ENCODE data around the gene LMBRD1. TPM values are rescaled to one million over a fixed set of nuclear protein-coding genes. Genes with fewer than 3 reads are reported as not detected.

LMBRD1 gene
- polyA plus RNA-seq, 1 of the 3 experiments (the other 2 are of a cell fraction) = 6.5 TPM

DNA sequence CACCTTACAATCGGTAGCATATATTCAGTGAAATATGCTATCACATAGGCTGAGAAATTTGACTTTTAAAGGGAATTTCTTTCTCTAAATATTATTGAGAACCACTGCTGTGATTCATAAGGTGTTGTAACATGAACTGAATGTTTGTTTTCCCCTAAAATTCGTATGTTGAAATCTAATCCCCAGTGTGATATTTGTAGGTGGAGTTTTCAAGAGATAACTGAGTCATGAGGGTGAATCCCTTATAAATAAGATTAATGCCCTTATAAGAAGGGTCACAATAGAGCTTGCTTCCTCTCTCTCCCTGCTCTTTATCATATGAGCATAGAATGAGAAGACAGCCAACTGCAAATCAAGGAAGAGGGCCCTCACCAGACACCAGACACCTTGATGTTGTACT lies 64.8 kb downstream of the LMBRD1 start:
- TF ChIP-seq CHD2 (IDR thresholded peaks at IDR 0.05; ENCODE audit: low read length, partially characterized antibody) = no peak
- TF ChIP-seq, protein P1, sequence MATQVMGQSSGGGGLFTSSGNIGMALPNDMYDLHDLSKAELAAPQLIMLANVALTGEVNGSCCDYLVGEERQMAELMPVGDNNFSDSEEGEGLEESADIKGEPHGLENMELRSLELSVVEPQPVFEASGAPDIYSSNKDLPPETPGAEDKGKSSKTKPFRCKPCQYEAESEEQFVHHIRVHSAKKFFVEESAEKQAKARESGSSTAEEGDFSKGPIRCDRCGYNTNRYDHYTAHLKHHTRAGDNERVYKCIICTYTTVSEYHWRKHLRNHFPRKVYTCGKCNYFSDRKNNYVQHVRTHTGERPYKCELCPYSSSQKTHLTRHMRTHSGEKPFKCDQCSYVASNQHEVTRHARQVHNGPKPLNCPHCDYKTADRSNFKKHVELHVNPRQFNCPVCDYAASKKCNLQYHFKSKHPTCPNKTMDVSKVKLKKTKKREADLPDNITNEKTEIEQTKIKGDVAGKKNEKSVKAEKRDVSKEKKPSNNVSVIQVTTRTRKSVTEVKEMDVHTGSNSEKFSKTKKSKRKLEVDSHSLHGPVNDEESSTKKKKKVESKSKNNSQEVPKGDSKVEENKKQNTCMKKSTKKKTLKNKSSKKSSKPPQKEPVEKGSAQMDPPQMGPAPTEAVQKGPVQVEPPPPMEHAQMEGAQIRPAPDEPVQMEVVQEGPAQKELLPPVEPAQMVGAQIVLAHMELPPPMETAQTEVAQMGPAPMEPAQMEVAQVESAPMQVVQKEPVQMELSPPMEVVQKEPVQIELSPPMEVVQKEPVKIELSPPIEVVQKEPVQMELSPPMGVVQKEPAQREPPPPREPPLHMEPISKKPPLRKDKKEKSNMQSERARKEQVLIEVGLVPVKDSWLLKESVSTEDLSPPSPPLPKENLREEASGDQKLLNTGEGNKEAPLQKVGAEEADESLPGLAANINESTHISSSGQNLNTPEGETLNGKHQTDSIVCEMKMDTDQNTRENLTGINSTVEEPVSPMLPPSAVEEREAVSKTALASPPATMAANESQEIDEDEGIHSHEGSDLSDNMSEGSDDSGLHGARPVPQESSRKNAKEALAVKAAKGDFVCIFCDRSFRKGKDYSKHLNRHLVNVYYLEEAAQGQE (IDR thresholded peaks at IDR 0.05; ENCODE audit: low read depth, low read length) = no peak
- TF ChIP-seq EZH2phosphoT487 (IDR thresholded peaks at IDR 0.05; ENCODE audit: borderline replicate concordance, low read depth) = no peak
- no peak for TF ChIP-seq RCOR1 (IDR thresholded peaks at IDR 0.05; ENCODE audit: low read length)
- TF ChIP-seq, protein P2, sequence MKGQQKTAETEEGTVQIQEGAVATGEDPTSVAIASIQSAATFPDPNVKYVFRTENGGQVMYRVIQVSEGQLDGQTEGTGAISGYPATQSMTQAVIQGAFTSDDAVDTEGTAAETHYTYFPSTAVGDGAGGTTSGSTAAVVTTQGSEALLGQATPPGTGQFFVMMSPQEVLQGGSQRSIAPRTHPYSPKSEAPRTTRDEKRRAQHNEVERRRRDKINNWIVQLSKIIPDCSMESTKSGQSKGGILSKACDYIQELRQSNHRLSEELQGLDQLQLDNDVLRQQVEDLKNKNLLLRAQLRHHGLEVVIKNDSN (IDR thresholded peaks at IDR 0.05; ENCODE audit: borderline replicate concordance, low read depth) = no peak
- no peak for TF ChIP-seq YY1 (IDR thresholded peaks at IDR 0.05; ENCODE audit: low read depth)
- no peak for TF ChIP-seq RXRA (IDR thresholded peaks at IDR 0.05; ENCODE audit: borderline replicate concordance, low read depth)
- no peak for TF ChIP-seq TCF12 (IDR thresholded peaks at IDR 0.05)
- H3K79me2 ChIP-seq (ENCODE audit: insufficient read depth) = no peaks in the 10 kb centered on the region
- H3K4me3 ChIP-seq (ENCODE audit: low read depth in 2 of 2, low read length in 1 of 2) = no peak overlapping the region
- H3F3A ChIP-seq (replicated peaks; ENCODE audit: insufficient read depth) = no peaks in the 10 kb centered on the region
- no peaks in the 10 kb centered on the region; the same call in 1 of the 2 replicates for H3K9me2 ChIP-seq
- no peak overlapping the region for H3K9ac ChIP-seq
- ChIA-PET POLR2A (no interaction called here), CTCF (interaction anchor here (0.9 to 6.2 kb wide), 5 partner anchors 14 to 485 kb away, joined by 3 to 43 read pairs (median 3); no protein-coding TSS in a partner anchor)
- H3K9me3 ChIP-seq = no peaks in the 10 kb centered on the region
- no peaks in the 10 kb centered on the region for H3K4me1 ChIP-seq (ENCODE audit: control insufficient read depth in 1 of 2, insufficient read depth in 2 of 2, low read depth in 1 of 2, low read length in 1 of 2)
- H3K36me3 ChIP-seq (replicated peaks in 1 of 2; ENCODE audit: control insufficient read depth in 1 of 2, insufficient read depth in 2 of 2, low read length in 1 of 2) = no peaks in the 10 kb centered on the region
- no peaks in the 10 kb centered on the region for H3K27me3 ChIP-seq (ENCODE audit: insufficient read depth)
- H2AFZ ChIP-seq (ENCODE audit: low read depth) = no peak overlapping the region
- H3K4me2 ChIP-seq = no peak overlapping the region
- DNase-seq = no peak
- 61% methylated on average over 2 of the region's 2 CpGs for WGBS (ENCODE audit: low lambda C conversion rate)
- no peak overlapping the region for H3K27ac ChIP-seq (ENCODE audit: low read depth in 2 of 2, low read length in 1 of 2)
- no peaks in the 10 kb centered on the region for H4K20me1 ChIP-seq (ENCODE audit: insufficient read depth)

DNA sequence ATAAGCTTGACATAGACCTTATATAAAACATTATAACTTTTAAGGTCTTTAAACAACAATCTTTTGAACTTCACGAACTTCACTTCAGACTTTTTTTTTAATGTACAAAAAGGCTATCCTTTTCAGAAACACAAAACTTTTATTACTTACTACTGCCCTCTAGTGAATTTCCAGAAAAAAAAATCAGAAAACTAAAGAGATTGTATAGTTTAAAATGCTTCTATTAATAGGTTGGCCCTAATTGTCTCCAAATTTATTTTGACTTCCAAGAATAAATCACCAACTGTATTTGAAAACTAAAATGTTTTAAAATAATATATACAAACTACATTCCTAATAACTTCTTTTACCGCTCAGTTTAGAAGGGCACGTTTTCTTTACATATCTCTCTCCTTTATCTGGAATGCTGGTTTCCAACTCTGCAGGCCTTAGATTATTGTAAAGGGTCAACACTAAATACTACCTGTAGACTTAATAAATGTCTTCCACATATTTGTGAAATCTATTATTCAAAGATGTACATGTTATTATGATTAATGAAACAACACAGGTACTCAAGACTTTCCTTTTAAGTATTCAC lies 66.8 kb downstream of the LMBRD1 start:
- H3K4me2 ChIP-seq = no peak overlapping the region
- H3K4me1 ChIP-seq (ENCODE audit: control insufficient read depth in 1 of 2, insufficient read depth in 2 of 2, low read depth in 1 of 2, low read length in 1 of 2) = no peaks in the 10 kb centered on the region
- WGBS (ENCODE audit: low lambda C conversion rate) = 77% methylated on average over 3 of the region's 3 CpGs
- ChIA-PET CTCF (interaction anchor here (0.6 to 1.3 kb wide), 13 partner anchors 9 to 1313 kb away, joined by 3 to 14 read pairs (median 3); partner anchors contain the start of gene LMBRD1), POLR2A (no interaction called here)
- no peaks in the 10 kb centered on the region for H3F3A ChIP-seq (replicated peaks; ENCODE audit: insufficient read depth)
- DNase-seq = no peak
- H3K36me3 ChIP-seq (replicated peaks in 1 of 2; ENCODE audit: control insufficient read depth in 1 of 2, insufficient read depth in 2 of 2, low read length in 1 of 2) = peaks cover 0 to 8% of the 10 kb centered on the region in 2 experiments
- no peaks in the 10 kb centered on the region for H3K9me3 ChIP-seq
- TF ChIP-seq POLR2AphosphoS5 (IDR thresholded peaks at IDR 0.05; ENCODE audit: low read depth, low read length) = no peak
- no peak for TF ChIP-seq JUND (IDR thresholded peaks at IDR 0.05)
- no peak for TF ChIP-seq RFX5 (IDR thresholded peaks at IDR 0.05; ENCODE audit: low read length)
- no peak for TF ChIP-seq TAF1 (IDR thresholded peaks at IDR 0.05; ENCODE audit: borderline replicate concordance, low read depth, low read length)
- TF ChIP-seq, protein P3, sequence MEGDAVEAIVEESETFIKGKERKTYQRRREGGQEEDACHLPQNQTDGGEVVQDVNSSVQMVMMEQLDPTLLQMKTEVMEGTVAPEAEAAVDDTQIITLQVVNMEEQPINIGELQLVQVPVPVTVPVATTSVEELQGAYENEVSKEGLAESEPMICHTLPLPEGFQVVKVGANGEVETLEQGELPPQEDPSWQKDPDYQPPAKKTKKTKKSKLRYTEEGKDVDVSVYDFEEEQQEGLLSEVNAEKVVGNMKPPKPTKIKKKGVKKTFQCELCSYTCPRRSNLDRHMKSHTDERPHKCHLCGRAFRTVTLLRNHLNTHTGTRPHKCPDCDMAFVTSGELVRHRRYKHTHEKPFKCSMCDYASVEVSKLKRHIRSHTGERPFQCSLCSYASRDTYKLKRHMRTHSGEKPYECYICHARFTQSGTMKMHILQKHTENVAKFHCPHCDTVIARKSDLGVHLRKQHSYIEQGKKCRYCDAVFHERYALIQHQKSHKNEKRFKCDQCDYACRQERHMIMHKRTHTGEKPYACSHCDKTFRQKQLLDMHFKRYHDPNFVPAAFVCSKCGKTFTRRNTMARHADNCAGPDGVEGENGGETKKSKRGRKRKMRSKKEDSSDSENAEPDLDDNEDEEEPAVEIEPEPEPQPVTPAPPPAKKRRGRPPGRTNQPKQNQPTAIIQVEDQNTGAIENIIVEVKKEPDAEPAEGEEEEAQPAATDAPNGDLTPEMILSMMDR (IDR thresholded peaks at IDR 0.05) = peak; percentile 67
- no peak for TF ChIP-seq CHD2 (IDR thresholded peaks at IDR 0.05; ENCODE audit: low read length, partially characterized antibody)
- TF ChIP-seq GABPA (IDR thresholded peaks at IDR 0.05; ENCODE audit: low read depth) = no peak
- TF ChIP-seq FOXM1 (IDR thresholded peaks at IDR 0.05; ENCODE audit: low read depth) = no peak
- TF ChIP-seq RAD21 (IDR thresholded peaks at IDR 0.05; ENCODE audit: low read length) = peak; percentile 58
- H2AFZ ChIP-seq (ENCODE audit: low read depth) = no peak overlapping the region
- no peak overlapping the region for H3K9ac ChIP-seq
- H3K4me3 ChIP-seq (ENCODE audit: low read depth in 2 of 2, low read length in 1 of 2) = no peak overlapping the region
- H3K27me3 ChIP-seq (ENCODE audit: insufficient read depth) = no peaks in the 10 kb centered on the region
- no peak overlapping the region for H3K27ac ChIP-seq (ENCODE audit: low read depth in 2 of 2, low read length in 1 of 2)
- no peaks in the 10 kb centered on the region for H3K79me2 ChIP-seq (ENCODE audit: insufficient read depth)
- H3K9me2 ChIP-seq = no peaks in the 10 kb centered on the region; the same call in 1 of the 2 replicates
- no peaks in the 10 kb centered on the region for H4K20me1 ChIP-seq (ENCODE audit: insufficient read depth)
